GM18507 (cell line): ENCODE results near the gene FBLN2.

Experiments used
- DNase-seq: peaks from one replicate; pipeline ENCODE4 v3.0.0; 2011; ENCODE audit warnings: low read depth; ENCODE audit not compliant: insufficient read length; ENCODE audit errors: extremely low spot score
- FAIRE-seq: peaks from 2 replicates; lab custom pipeline; 2011; peaks lifted over from hg19 to GRCh38; lab: Jason Lieb, UNC

FBLN2 gene

DNA sequence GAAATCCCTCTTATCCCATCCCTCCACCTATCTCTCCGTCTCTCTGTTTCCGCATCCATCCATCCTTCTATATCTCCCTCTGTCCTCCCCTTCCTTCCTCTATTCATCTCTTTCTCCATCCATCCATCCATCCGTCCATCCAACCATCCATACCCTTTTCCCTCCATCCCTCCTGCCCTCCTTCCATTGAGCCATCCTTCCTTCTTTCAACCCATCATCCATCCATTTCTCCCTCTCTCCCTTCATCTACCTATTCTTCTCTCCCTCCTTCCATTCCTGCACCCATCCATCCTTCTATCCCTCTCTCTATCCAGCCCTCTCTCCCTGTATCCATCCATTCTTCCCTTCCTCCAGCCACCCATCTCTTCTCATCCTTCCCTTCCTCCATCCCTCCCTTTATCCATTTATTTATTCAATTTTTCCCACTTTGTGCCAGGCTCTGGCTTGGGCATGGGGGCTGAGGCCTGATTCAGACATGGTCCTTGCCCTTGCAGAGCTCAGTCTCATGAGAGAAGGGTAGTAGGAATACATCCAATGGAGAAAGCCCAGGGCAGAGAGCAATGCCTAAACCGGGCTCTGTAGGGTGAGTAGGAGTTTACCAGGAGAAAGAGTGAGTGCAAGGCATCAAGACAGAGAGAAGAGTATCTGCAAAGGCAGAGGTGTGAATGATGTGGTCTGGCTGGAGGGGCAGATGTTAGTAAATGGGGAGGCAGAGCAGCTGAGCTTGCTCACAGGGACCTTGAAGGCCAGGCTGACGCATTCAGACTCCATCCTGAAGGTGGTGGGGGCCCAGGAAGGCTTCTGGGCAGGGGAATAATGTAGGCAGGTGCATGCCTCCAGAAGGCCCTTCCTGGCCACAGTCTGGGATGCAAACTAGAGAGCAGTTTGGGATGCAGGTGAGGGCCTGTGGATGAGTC, 19.5 kb upstream of the FBLN2 start:
- no peak for DNase-seq
- FAIRE-seq: no peak

DNA sequence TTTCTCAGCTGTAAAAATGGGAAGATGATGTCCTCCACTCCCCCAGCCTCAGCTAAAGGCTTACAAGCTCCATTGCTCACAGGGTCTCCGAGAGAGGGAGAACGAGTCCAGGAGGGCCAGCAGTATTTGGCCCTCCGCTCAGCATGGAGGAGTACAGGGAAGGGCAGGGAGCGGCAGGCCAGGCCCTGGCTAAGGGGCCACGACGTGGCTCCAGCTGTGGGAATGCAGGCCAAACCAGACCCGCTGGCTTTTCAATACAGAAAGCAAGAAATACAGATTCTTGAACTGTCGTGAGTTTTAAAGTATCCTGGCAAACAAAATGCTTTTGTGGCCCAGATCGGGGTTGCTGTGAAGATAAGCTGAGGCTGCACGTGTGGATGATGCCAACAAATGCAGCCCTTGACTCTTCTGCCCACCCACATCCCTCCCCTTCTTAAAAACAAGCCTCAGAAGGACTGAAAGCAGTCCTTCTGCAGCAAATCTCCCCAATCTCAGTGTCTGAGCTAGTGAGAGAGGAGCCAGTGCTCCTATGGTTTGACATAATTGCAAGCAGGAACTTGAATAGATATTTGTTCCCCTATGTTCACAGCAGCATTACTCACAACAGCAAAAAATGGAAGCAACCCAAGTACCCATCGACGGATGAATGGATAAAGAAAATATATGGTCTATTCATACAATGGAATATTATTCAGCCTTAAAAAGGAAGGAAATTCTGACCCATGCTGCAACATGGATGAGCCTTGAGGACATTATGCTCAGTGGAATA, 18.5 kb upstream of the FBLN2 start:
- FAIRE-seq: no peak
- DNase-seq: no peak

DNA sequence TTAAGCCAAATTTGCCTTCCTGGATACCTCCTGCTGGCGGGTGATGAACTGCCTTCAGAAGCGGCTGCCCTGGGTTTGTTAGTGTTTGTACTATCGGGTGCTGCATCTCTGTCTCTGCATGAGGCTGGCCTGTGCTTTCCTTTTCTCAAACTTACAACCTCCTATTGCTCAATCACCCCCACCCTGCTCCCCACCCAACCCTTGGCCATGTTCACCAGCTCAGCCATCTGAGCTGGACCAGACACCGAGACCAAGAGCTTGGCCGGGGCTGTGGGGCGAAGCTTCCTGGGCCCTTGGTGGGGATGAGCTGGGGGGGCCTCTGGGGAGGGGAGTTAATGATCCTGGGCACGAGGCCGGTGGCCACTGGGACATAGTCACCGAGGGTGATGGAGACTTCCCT, 16.8 kb upstream of the FBLN2 start:
- no peak for FAIRE-seq
- no peak for DNase-seq

DNA sequence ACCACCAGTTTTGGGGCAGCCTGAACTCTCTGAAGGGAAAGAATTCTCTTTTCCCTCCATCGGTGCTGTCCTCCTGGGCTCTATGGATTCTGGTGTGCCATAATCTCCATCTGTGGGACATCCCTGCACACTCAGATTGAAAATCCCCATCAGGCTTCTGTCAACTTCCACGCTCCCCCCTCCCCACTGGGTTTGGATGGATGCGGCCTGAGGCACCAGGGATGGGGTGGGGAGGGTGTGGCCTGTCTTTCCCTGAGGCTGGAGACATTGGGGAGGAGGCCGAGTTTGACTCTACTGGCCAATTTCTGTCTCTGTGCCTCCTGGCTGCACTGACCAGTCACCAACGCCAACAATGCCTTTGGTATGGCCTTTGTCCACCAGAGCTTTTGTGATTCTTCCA, 16.3 kb upstream of the FBLN2 start:
- no peak for DNase-seq
- no peak for FAIRE-seq

DNA sequence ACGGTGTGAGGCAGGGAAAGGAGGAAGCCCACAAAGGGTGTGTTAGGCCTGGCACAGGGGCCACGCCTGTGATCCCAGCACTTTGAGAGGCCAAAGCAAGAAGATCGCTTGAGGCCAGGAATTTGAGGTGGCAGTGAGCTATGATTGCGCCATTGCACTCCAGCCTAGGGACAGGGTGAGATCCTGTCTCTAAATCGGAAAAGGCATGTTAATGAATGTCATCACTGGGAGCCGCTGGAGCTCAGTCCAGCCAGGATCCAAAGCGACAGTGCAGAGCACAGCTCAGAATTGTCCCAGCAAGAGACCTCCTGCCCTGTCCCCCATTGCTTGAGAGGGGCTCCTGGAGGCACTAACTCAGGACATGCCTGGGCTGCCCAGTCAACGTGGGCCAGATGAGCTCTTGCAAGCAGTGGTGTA, 15.0 kb upstream of the FBLN2 start:
- FAIRE-seq (no peak), DNase-seq (no peak)

DNA sequence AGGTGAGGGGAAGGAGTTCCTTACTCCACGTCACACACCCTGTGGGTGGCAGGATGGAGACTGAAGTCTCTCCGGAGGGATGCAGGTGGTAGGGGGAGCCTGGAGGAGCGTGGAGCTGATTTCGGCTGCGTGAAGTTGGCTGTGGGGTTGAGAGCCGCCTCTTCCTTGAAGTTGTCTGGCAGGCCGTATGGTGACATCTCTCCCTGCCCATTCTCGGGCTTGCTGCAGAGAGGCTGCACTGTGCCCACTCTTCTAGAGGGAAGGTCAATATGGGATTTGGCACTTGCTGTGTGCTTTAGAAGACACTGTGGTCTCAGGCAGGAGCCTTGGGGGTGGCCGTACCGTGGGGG, 13.4 kb upstream of the FBLN2 start:
- FAIRE-seq (no peak), DNase-seq (no peak)

DNA sequence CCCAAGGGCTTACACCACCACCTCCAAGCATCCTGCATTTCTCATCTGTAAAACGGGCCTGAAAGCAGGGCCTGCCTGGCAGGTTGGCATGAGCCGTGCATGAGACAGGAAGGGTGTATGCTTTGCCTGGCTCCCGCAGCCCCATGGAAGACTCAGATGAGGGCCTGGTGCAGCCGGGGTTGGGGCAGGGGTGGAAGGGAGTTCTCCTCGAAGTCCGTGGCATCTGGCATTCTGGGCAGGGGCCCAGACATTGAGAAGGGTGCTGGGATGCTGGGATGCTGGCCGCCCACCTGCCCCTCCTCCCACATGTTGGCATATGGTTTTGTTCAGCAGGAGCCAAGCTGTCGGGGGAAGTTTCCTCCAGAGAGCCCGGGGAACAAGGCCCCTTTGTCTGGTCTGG, 13.0 kb upstream of the FBLN2 start:
- no peak for FAIRE-seq

DNA sequence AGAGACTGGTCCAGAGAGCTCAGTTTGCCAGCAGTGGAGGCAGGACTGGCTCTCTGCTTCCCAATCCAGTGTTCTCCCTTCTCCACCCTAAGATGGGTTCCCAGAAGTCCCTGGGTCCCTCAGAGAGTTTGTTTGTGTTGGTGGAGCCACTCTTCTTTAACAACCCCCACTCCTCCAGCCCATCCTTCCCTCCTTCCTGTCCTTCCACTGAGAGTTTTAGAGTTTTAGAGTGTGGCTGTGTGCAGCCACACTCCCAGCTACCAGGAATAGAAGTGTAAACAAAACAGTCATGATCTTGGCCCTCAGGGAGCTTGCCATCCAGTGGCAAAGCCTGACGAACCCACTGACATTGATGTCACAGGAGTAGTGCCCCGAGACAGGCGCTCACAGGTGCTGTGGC, 12.5 kb upstream of the FBLN2 start:
- FAIRE-seq: no peak
- no peak for DNase-seq

More for the DNA sequence above, 13.0 kb upstream of the FBLN2 start:
- no peak for DNase-seq

DNA sequence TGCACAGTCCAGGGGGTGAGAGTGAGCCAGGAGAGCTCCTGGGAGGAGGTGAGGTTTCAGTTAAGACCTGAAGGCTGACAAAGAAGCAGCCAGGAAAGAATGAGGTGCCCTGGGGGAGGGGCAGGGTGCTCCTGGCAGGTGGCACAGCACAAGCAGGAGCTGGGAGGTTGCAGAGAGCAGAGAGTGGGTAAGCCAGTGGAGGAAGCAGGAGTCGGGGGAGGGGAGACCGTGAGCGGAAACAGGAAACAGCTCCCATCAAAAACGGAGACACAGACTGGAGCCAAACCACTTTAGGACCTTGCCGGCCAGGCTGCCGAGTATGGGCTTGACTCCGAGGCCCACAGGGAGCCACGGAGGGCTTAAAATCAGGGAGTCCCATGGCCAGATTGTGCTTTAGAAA, 12.1 kb upstream of the FBLN2 start:
- FAIRE-seq (no peak), DNase-seq (no peak)

DNA sequence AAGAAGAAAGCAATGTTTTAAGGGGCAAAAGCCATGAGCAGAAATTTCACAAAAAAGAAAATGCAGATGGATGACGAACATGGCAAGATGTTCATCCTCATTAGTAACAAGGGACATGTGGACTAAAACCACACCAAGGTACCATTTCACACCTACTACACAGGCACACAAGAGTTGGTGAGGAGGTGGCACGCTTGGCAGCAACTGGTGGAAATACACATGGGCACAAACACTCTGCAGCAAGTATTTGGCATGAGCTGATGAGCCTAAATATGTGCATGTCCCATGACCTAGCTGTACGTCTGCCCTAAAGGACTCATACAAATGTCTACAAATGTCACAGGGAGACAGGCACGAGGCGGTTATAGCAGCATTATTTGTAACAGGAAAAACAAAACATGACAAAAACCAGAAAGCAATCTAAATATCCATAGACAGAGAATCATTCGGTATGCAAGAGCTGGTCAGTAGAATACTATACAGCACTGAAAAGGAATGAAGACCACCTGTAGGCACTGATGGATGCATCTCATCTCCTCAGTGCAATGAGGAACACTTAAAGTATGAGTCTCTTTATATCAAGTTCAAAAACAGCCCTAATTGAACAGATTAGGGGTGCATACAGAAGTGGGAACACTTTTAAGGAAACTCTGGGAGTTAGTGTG, 11.5 kb upstream of the FBLN2 start:
- FAIRE-seq: no peak
- DNase-seq: no peak

DNA sequence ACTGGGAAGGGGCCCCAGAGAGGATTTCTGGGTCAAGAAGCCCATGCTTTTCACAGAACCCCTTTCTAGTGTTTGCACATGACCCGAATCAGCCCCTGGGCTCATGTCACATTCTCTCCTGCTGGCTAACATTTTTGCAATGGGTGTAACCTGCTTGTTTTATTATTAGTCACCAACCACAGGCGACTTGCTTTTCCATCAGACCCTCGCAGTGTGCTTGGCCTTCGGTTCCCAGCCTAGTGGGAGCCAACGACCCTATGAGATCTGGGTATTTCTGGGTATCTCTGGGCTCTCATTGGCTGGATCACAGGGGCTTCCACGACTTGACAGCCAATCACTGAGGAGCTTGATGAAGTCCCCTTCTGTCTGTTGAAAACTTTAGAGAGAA, 11.0 kb upstream of the FBLN2 start:
- DNase-seq: no peak
- no peak for FAIRE-seq

DNA sequence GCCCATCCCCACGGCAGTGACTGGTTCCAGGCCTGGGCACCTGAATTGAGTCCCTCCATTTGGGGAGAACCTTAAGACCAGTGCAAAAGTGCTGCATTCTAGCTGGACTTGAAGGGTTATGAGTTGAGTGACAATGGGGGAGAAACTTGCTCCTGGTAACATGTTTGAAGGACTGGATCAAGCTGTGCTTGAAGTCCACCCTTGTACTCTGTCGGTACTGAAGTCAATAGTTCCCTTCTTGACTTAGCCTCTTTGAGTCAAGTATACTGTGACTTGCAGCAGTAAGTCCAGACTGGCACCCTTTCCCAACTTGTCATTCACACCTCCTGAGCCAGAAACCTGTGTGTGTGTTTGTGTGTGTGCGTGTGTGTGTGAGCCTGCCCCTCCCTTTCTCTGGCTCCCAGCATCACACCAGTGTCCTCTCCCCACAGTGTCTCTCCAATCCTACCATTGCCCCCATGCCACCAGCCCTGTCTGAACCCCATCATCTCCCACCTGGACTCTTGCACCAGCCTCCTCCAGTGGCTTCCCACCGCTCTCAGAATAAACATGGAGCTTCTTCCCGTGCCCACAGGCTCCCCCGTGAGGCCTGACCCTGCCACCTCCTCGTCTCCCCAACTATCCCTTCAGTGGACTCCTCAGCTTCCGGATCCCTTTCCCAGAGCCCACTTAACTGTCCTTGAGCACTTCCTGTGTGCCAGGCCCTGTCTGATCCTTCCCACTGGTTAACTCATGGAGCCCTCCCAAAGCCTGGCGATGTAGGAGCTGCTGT, 10.2 kb upstream of the FBLN2 start:
- no peak for FAIRE-seq
- no peak for DNase-seq

DNA sequence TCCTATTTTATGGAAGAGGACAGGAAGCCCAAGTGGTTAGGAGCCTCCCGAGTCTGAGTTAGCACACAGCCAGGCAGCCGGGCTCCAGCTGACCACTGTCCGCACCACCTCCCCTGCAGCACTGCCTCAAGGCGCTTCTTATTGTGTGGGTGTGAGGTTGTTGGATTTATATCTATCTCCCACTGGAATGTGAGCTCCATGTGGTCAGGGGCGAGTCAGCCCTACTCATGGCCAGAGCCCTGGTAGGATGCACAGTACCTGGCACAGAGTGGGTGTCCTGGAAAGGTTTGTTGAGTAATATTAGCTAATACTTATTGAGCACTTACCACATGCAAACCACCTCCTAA, 9.7 kb upstream of the FBLN2 start:
- DNase-seq (no peak), FAIRE-seq (no peak)

DNA sequence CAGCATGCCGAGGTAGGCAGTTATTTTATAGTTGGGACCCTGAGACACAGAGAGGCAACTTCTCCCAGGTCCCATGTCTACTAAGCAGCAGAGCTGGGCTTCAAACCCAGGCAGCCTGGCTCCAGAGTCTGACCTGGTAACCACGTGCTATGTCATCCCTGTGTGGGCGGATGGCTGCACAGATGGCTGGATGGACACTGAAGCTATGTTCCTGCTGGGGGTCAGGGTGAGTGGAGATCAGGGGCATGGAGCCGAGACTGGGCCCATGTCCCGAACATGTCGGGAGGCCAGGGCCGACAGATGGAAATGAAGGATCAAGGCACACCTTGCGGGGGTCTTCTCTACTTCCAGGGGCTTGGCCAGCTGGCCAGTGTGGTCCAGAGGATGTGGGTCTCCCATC, 9.3 kb upstream of the FBLN2 start:
- FAIRE-seq (no peak), DNase-seq (no peak)

DNA sequence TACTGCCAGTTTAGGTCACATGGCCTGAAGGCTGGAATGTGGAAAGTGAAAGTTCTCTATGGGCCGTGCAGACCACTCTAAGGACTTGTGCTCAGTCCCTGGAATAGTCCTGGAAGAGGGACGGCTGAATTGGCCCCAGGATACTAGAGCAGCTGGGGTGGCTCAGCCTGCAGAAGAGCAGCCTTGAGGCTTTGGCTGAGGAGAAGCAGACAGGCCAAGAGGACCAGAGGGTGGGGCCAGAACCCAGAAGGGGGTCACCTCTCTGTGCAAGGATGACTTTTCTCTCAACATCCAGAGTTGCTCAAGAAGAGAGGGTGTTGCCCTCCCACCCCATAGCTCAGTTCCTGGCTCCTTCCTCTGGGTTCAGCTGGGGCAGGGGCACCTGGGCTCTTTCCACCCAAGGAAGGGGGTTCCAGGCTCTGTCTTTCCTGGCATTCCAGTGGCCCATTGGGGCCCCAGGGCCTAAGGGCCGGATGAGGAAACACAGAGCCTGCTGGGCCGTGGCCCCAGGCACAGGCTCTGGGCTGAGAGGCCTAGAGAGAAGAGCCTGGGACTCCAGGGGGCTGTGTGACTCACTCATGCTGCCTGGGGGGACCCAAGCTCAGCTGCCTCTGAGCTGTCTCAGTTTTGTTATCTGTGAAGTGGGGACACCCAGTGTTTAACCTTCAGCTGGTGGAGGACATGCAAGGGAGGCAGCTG, 8.5 kb upstream of the FBLN2 start:
- FAIRE-seq: no peak
- no peak for DNase-seq

DNA sequence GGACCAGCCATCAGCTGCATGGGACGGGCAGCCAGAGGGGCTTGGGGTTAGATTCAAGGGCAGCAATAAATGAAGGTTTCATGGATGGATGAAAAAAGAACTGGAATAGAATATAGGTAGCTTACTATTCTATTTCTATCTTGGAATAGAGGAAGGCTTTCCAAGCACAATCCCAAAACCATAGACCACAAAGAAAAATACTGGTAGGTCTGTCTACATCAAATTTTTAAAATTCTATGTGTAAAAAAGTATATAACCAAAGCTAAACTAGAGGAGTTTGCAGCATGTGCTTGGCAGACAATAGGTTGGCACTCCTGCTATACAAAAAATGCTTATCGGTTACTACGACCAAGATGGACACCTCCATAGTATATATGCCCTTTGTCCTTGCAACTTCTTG, 7.2 kb upstream of the FBLN2 start:
- DNase-seq (no peak), FAIRE-seq (no peak)

DNA sequence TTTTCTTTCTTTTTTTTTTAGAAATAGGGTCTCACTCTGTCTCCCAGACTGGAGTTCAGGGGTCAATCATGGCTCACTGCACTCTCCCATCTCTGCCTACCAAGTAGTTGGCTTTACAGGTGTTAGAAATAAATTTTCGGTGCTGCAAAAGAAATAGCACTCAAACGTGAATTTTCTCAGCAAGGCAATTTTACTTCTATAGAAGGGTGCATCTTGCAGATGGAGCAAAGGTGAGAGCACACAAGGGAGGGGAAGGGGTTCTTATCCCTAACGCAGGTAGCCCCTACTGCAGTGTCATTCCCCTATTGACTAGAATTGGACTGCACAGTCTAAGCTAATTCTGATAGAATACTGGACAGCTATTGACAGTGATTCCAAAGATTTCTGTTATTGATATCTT, 6.8 kb upstream of the FBLN2 start:
- FAIRE-seq (no peak), DNase-seq (no peak)

DNA sequence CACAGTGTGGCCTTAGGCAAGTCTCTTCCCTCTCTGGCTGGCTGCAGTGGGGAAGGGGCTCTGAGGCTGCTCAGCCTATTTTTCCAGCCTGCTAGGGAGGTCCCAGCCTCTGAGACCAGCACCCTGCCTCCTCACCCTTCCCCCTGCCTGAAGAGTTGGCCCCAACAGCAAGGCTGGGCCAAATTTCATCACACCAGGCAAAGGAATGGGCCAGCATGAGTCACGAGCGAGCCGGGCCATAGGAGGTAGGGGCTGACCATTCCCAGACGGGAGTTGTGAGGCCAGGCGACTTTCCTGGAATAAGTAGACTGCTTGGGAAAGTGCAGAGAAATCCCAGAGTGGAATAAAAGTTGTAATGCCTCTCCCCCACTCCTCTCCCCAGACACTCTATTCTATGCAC, 5.7 kb upstream of the FBLN2 start:
- no peak for DNase-seq
- no peak for FAIRE-seq

DNA sequence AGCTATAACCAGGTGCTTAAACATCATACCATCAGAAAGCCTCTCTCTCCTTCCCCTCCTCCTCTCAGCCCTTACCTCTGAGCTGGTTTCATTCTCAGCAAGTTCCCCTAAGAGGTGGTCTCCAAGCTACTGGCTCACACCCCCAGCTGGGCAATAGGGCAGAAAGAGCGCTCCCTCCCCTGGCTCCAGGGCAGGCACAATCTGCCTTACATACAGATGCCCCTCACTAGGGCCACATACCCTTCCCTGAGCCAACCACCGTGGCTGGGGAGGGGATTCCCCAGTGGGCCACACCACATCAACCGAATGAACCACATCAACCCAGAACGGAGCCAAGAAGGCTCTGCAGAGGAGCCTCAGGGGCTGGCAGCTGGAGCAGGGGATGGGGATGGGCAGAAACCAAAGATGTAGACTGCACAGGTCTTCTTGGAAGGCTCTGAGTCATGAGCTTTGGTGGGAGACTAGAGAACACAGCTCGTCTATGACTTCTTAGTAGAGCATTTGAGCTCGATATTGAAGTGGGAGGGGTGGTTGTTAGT, 4.6 kb upstream of the FBLN2 start:
- no peak for DNase-seq
- no peak for FAIRE-seq
